Ovary (tissue), 9 donors: ENCODE measurements around the gene PNPLA5. TPM values are rescaled to one million over a fixed set of nuclear protein-coding genes. Genes with fewer than 3 reads are reported as not detected.
A peak's percentile ranks its signal among the peaks of the same experiment; 100 is the strongest.

Experiments
- DNase-seq, 5 donors: peaks; one replicate each; pipeline ENCODE4 v3.0.0-alpha.2; 2019 to 2020
- H3K27ac ChIP-seq, 2 donors: fragments of 200-600 bp; one replicate each; pipeline versions ENCODE4 v1.5.1 to v1.8.0; 2019 to 2022
- H3K27me3 ChIP-seq: fragments of 200-600 bp; one replicate; pipeline ENCODE4 v1.8.0; 2022
- H3K36me3 ChIP-seq: fragments of 200-600 bp; sonication (generic); one replicate; pipeline ENCODE4 v1.5.1; 2019
- H3K4me1 ChIP-seq: one replicate; pipeline ENCODE4 v1.8.1; 2013; ENCODE audit warnings: mild to moderate bottlenecking, moderate library complexity; ENCODE audit not compliant: insufficient read depth
- H3K4me3 ChIP-seq: fragments of 200-600 bp; sonication (generic); one replicate; pipeline ENCODE4 v1.5.1; 2017
- H3K9me3 ChIP-seq, 2 donors: fragments of 200-600 bp in 1 of 2; sonication (generic) in 1 of 2; one replicate each; pipeline versions ENCODE4 v1.5.1 to v1.8.1; 2013 to 2019; ENCODE audit warnings: mild to moderate bottlenecking in 1 of 2, moderate library complexity in 1 of 2
- CTCF ChIP-seq, 3 donors: fragments of 450-650 bp in 2 of 3; fragments of 200-600 bp in 1 of 3; IDR thresholded peaks; one replicate each; pipeline versions ENCODE4 v1.5.1 to v1.8.0; 2016 to 2022; ENCODE audit warnings: antibody characterized with exemption in 3 of 3, mild to moderate bottlenecking in 1 of 3
- EP300 ChIP-seq: sonication (generic); formaldehyde crosslinking; IDR thresholded peaks from one replicate; pipeline ENCODE4 v1.6.1; 2017; ENCODE audit warnings: antibody characterized with exemption
- POLR2A ChIP-seq: fragments of 450-650 bp; IDR thresholded peaks from one replicate; pipeline ENCODE4 v1.6.1; 2017; ENCODE audit warnings: antibody characterized with exemption, mild to moderate bottlenecking, moderate library complexity
- WGBS, 3 donors: extraction: QIAGEN DNeasy Blood & Tissue Kit in 1 of 3; methylation state at CpG; one replicate each; pipeline versions ENCODE4 v1.1.5 to v1.1.7; 2013 to 2017; 5-methylcytosine and 5-hydroxymethylcytosine counted together
- intact Hi-C, 4 donors: fragments of 100-400 bp; cut with DNase I; formaldehyde crosslinking; loops; one replicate each; pipeline versions ENCODE4 v1.11.0 to v1.15.1; 2022 to 2023
- polyA plus RNA-seq, 2 donors: library from polyadenylated mRNA; stranded (reverse); fragments of 200-250 nt in 1 of 2; fragments of 350-450 nt in 1 of 2; fragmentation: Illumina TruSeq in 1 of 2; extraction: RNeasy Lipid Tissue Mini Kit (QIAGEN cat#74804) in 1 of 2; gene quantifications; one replicate each; pipeline ENCODE4 v1.2.3, GENCODE V29; 2013 to 2014
- total RNA-seq, 7 donors: library from RNA; depleted of rRNA in 2 of 7; stranded (reverse); fragments of >200 nt in 2 of 7; fragmentation: NEBNext Ultra II Directional in 3 of 7; extraction: Animal tissue kit (Norgen Biotek cat#: 25700) in 3 of 7; gene quantifications; one replicate each; pipeline versions ENCODE4 v1.1.0 to v1.2.4, GENCODE V29; 2016 to 2023
- donor health status: DM: no; HTN: no; CAD: no; lungs with moderate emphysema.
- donor health status: DM: no; HTN: no; CAD: no.
- donor health status: Bipolar disorder and iron deficiency.
- donor health status: DM: yes; HTN: yes; CAD: no.
- donor health status: DM: no; HTN: no; CAD: no.
- donor health status: DM: yes; HTN: yes; CAD: no.

Gene PNPLA5
- total and polyA plus RNA-seq, 9 donors = 0.10 TPM; not detected in 8

- H3K9me3 ChIP-seq = no peaks in the 10 kb centered on the region
- no peak overlapping the region for H3K4me3 ChIP-seq
- H3K36me3 ChIP-seq = no peaks in the 10 kb centered on the region
- H3K4me1 ChIP-seq = peaks cover 4% of the 10 kb centered on the region
- intact Hi-C loops = loop anchor here in 2 of 4 donors (10.0 kb wide), 2 partner anchors 485 to 655 kb away; no protein-coding TSS in a partner anchor
- H3K27me3 ChIP-seq = no peaks in the 10 kb centered on the region
- peak in 2 of 5 donors; percentile 18 to 27 for DNase-seq
- no peak overlapping the region for H3K27ac ChIP-seq
- 76 to 83% (median 82%) methylated on average over 14 of the region's 14 CpGs for WGBS, 3 donors
- no peak for TF ChIP-seq CTCF (IDR thresholded peaks at IDR 0.05)
- TF ChIP-seq POLR2A = no peak
- no peak for TF ChIP-seq EP300
These were observed 11.8 kb downstream of the PNPLA5 start for GRCh38 chr22:43879901-43880540.

GRCh38 chr22:43878831-43879550, 12.8 kb downstream of the PNPLA5 start:
- H3K4me1 ChIP-seq = peaks cover 4% of the 10 kb centered on the region
- peak overlapping the region in 1 of 2 donors; percentile 50 for H3K27ac ChIP-seq
- no peaks in the 10 kb centered on the region for H3K9me3 ChIP-seq
- WGBS, 3 donors = 25 to 35% (median 26%) methylated on average over 12 of the region's 12 CpGs
- intact Hi-C loops = no loop called here
- no peak for TF ChIP-seq EP300
- TF ChIP-seq CTCF (IDR thresholded peaks at IDR 0.05) = no peak
- TF ChIP-seq POLR2A = no peak
- no peaks in the 10 kb centered on the region for H3K27me3 ChIP-seq
- DNase-seq = peak in 2 of 5 donors; percentile 19 to 32
- H3K36me3 ChIP-seq = no peaks in the 10 kb centered on the region
- no peak overlapping the region for H3K4me3 ChIP-seq

- no peaks in the 10 kb centered on the region for H3K27me3 ChIP-seq
- peaks cover 4% of the 10 kb centered on the region for H3K4me1 ChIP-seq
- no peaks in the 10 kb centered on the region for H3K36me3 ChIP-seq
These were observed 13.6 kb downstream of the PNPLA5 start for GRCh38 chr22:43878079-43878795.

GRCh38 chr22:43876866-43877509, 14.8 kb downstream of the PNPLA5 start:
- H3K27me3 ChIP-seq = no peaks in the 10 kb centered on the region
- no peak overlapping the region for H3K4me3 ChIP-seq
- H3K9me3 ChIP-seq = no peaks in the 10 kb centered on the region
- H3K4me1 ChIP-seq = peaks cover 4% of the 10 kb centered on the region
- 65 to 67% (median 66%) methylated on average over 5 of the region's 5 CpGs for WGBS, 3 donors
- intact Hi-C loops = no loop called here
- DNase-seq = peak in 1 of 5 donors; percentile 20
- no peak overlapping the region for H3K27ac ChIP-seq
- TF ChIP-seq POLR2A (no peak), CTCF (IDR thresholded peaks at IDR 0.05) (no peak), EP300 (no peak)
- no peaks in the 10 kb centered on the region for H3K36me3 ChIP-seq

More at GRCh38 chr22:43878079-43878795, 13.6 kb downstream of the PNPLA5 start:
- 5 to 11% (median 5%) methylated on average over 12 of the region's 12 CpGs for WGBS, 3 donors
- DNase-seq = peak; percentile 46 to 69 (median 59)
- Histone ChIP-seq H3K9me3 (no peaks in the 10 kb centered on the region), H3K27ac (peak overlapping the region in 1 of 2 donors; percentile 54), H3K4me3 (no peak overlapping the region)
- TF ChIP-seq POLR2A = no peak
- intact Hi-C loops = no loop called here
